HUDEP-2 (cell line): Measurements from ENCODE around the gene OR13G1.
"Not testable (repeated sequence)": the region's sequence is repeated elsewhere in the genome, so short reads cannot be mapped to it uniquely, and the experiment has no call there.

Source experiments
- DNase-seq, 76 experiments: peaks; one replicate each; lab custom pipeline; 2025; ENCODE audit not compliant: unreplicated experiment in 76 of 76; lab: John Stamatoyannopoulos, UW

OR13G1 gene, protein sequence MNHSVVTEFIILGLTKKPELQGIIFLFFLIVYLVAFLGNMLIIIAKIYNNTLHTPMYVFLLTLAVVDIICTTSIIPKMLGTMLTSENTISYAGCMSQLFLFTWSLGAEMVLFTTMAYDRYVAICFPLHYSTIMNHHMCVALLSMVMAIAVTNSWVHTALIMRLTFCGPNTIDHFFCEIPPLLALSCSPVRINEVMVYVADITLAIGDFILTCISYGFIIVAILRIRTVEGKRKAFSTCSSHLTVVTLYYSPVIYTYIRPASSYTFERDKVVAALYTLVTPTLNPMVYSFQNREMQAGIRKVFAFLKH

GRCh38 chr1:247679639-247680038 is at the start of gene OR13G1:
OR13G1 (minus strand) TSS chr1:247679739; CDS start chr1:247673041, 6,698 bp downstream.
- DNase-seq: no peak

GRCh38 chr1:247721222-247721621 is 41.7 kb upstream of the OR13G1 start:
- DNase-seq: no peak

DNA sequence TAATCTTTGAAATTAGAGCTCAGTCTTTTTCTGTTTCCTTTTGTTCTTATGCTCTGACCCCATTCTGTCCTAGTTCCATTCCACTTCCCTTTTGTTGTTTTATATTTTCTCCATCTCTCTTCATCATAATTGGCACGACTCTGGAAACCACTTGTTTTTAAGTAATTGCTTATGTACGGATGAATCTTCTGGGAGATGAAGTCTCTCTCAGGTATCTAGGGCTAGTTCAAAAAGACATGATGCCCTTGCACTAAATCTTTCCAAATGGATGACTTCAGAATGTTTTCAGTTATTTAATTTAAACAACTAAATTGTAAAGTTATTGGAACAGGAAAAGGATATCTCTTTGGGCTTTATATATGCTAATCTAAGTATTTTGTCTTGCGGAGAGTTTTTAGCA is 37.0 kb upstream of the OR13G1 start, which contains the start of gene OR6F1:
Gene OR6F1 (minus strand): TSS at position 101 of the 400 bp plus-strand sequence. CDS start 3,891 bp downstream, outside the sequence.
- no peak for DNase-seq

DNA sequence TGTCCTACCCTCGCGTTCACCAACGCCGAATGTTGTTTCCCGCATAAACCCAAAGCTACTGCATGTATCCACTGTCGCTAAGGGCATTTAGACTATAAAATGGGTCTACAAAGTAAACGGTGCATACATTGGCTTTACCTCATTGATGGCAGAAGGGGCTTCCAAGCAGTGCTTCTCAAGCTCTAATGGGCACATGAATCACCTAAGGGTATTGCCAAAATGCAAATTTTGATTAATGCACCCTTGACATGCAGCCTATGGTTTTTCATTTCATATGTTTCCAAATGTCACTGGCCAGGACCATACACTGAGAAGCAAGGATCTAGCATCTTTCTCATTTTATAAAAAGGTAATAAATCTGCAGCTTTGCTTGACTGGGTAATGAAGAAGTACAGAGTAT is 34.2 kb upstream of the OR13G1 start:
- DNase-seq: no peak

DNA sequence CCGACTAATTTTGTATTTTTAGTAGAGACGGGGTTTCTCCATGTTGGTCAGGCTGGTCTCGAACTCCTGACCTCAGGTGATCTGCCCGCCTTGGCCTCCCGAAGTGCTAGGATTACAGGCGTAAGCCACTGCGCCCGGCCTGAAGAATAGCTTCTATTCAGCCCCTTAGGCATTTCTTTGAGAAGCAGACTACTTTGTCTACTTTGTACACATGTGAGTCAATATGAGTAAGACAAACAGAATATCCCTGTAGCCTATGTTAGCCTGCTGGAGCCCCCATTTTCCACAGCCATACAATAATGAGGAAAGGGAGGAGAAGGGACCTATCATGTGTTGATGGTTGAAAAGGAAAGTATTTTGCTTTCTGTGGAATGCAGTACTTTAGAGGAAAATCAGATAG is 31.1 kb upstream of the OR13G1 start:
- DNase-seq: not testable (repeated sequence)

GRCh38 chr1:247701338-247701737 is 21.8 kb upstream of the OR13G1 start:
- DNase-seq: no peak

GRCh38 chr1:247681288-247681897 is 1.9 kb upstream of the OR13G1 start:
- DNase-seq: peak in 63 of 76 experiments; percentile 2 to 77 (median 27)

DNA sequence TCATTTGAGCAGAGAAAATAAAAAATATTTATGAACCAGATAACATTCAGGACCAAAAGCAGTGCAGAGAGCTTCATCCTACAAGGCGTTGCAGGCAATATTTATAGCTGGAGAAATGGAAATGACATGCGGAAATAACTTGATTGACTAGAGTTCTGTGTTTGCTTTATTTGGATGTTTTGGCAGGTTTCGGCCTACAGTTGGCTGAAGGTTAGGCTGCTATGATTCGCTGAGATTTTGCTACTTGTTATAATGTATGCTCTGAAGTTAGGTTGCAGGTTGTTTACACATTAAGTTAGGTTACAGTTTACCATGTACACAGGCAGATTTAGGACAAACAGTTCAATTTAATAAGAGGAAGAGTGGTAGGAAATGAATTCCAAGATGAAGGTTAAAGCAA is 632 bp upstream of the OR13G1 start:
- DNase-seq: no peak

DNA sequence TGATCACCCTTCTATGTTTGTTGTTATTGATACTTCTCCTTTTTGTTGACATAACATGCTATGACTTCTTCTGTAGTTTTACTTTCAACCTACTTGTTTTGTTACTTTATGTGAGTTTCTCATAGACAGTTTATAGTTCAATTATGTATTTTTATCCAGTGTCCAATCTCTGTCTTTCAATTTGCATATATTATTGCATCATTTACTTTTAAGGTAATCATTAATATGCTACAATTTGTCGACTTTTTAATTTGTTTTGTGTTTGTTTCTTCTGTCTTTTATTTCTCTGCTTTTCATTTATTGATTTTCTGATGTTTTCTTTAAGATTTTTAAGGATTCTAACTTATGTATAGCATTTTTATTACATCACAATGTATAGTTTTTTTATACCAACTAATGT is 10.3 kb downstream of the OR13G1 start:
- DNase-seq: no peak

GRCh38 chr1:247656221-247656875 is 23.2 kb downstream of the OR13G1 start:
- DNase-seq: no peak

GRCh38 chr1:247653040-247653439 is 26.5 kb downstream of the OR13G1 start:
- no peak for DNase-seq

DNA sequence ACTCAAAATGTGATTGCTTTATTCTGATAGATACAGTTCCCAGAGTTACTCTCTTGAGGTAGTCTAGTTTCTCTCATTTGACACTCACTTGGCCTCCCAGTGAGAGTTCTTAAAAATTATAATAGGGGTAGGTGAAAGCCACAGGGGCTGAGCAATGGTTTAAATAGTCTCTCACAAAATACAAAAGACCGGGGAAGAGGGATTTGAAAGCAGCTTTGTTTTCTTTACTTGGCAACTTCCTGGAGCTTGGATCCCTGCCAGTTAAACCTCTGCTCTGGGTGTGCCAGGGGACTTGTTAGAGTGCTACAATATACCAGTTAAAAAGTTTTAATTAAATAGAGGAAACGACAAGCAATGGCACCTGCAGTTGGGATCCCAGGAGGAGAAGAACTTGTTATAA is 31.7 kb downstream of the OR13G1 start:
- peak in 1 of 76 experiments; percentile 15 for DNase-seq

DNA sequence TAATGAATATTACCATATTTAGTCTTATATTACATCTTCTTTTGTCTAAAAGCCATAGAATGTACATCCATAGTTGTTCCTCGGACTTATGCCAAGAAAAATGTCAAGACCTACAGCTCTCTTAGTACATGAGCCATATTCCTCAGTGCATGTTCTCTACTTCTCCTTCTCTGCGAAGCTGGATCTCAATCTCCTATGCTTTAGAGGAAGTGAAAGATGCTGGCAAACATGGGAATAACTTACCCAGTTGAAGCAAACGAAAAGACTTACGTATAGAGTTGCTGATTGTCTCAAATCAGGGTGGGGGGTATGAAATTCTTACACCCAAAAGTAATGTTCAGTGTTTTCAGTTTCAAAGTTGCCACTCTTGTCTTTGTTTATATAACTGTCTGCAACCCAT is 32.7 kb downstream of the OR13G1 start:
- DNase-seq: no peak

GRCh38 chr1:247642742-247643141 is 36.8 kb downstream of the OR13G1 start:
- no peak for DNase-seq

DNA sequence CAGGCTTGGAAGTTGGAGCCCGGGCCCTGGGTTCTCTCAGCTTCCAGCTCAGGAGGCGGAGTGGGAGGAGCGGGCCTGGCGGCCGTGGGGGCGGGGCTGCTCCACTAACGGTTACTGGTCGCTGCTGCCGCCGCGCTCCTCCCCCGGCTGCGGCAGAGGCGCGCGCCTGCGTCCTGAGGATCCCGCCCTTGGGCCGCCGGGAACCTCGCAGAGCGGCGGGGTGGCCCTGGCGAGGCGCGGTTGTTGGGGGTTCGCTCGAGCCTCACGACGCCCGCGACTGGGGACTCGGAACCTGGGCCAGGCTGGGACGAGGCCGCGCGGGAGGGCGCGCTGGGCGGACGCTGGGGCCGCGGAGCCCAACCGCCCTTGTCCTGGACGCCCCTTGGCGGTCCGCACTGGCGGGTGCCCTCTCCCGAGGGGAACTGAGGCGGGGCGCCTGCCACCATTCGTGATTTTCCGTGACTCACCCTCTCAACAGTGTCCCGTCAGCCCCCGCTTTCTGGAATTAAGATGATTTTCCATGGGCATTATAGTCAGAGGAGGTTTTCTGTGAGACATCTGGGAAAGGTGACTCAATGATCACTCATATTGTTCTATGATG is 40.1 kb downstream of the OR13G1 start:
- DNase-seq: no peak

GRCh38 chr1:247638781-247639180 is 40.8 kb downstream of the OR13G1 start:
- no peak for DNase-seq

- no peak for DNase-seq
These were observed 41.5 kb downstream of the OR13G1 start for GRCh38 chr1:247638011-247638410.

DNA sequence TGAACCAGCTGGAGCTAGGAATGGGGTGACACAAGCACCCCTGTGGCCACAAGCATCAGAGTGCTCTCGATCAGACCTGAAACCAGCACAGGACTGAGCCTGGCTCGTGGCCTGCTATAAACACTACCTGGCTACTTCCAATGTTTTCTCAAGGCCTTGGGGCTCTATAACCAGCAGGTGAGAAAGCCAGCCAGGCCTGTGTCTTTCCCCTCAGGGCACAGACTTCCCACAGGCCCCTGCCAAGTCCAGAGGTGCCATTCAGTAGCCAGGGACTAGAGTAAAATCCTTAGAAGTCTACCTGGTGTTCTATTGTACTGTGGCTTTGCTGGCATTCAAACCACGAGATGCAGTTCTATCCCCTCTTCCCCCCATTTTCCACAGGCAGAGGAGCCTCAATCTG is 51.6 kb downstream of the OR13G1 start:
- DNase-seq: no peak
